HEK293 (cell line): ENCODE measurements around the gene ICAM4.

ENCODE experiments used
- CTCF ChIA-PET: fragments of 350-600 bp; formaldehyde crosslinking; extraction: SDS; loops from one replicate; lab custom pipeline; 2021; ENCODE audit warnings: antibody characterized with exemption; lab: Yijun Ruan, JAX
- POLR2A ChIA-PET: fragments of 300-600 bp; formaldehyde crosslinking; extraction: SDS; loops from one replicate; lab custom pipeline; 2020; ENCODE audit warnings: antibody characterized with exemption, inconsistent platforms; lab: Yijun Ruan, JAX
- H3K27ac ChIP-seq: fragments of 200-500 bp; sonication (Bioruptor generic); 2 replicates; pipeline ENCODE4 v1.5.1; 2014; ENCODE audit warnings: low read depth, low read length, control low read depth, inconsistent platforms; ENCODE audit errors: extremely low read depth
- H3K36me3 ChIP-seq, 2 experiments: fragments of 200-500 bp in 1 of 2; sonication (Bioruptor generic) in 1 of 2; 1 replicate in 1 of 2; 2 replicates in 1 of 2; pipeline ENCODE4 v1.5.1; 2014 to 2017; ENCODE audit warnings: inconsistent platforms in 2 of 2, low read length in 2 of 2; ENCODE audit not compliant: control insufficient read depth in 2 of 2, insufficient read depth in 1 of 2
- H3K4me1 ChIP-seq: fragments of 200-500 bp; sonication (Bioruptor generic); 2 replicates; pipeline ENCODE4 v1.5.1; 2014; ENCODE audit warnings: mild to moderate bottlenecking, low read length, inconsistent platforms; ENCODE audit not compliant: control insufficient read depth, insufficient read depth
- H3K4me3 ChIP-seq: 2 replicates; pipeline ENCODE4 v1.5.1; 2011; ENCODE audit warnings: low read depth, mild to moderate bottlenecking, control low read depth, low read length, moderate library complexity
- H3K9me3 ChIP-seq: fragments of 200-500 bp; sonication (Bioruptor generic); 2 replicates; pipeline ENCODE4 v1.5.1; 2014; ENCODE audit warnings: low read depth, low read length, inconsistent platforms; ENCODE audit not compliant: control insufficient read depth, insufficient read depth
- HOXC10 ChIP-seq: sonication (generic); formaldehyde crosslinking; IDR thresholded peaks from 2 replicates; pipeline ENCODE4 v1.8.1; 2023; ENCODE audit warnings: mild to moderate bottlenecking, missing genetic modification reagents
- SCRT2 ChIP-seq: fragments of 450-650 bp; formaldehyde crosslinking; IDR thresholded peaks from 2 replicates; pipeline ENCODE4 v1.5.1; 2016; ENCODE audit warnings: missing biosample characterization, missing genetic modification characterization
- SP3 ChIP-seq: fragments of 450-650 bp; formaldehyde crosslinking; IDR thresholded peaks from 2 replicates; pipeline ENCODE4 v1.5.1; 2016; ENCODE audit warnings: missing biosample characterization, missing genetic modification characterization
- ZFHX2 ChIP-seq: fragments of 450-650 bp; formaldehyde crosslinking; conservative IDR thresholded peaks from 2 replicates; pipeline ENCODE4 v1.5.1; 2016; ENCODE audit warnings: missing biosample characterization, missing genetic modification characterization
- ZNF121 ChIP-seq: fragments of 450-650 bp; formaldehyde crosslinking; IDR thresholded peaks from 2 replicates; pipeline ENCODE4 v1.5.1; 2016; ENCODE audit warnings: missing biosample characterization, missing genetic modification characterization
- ZNF132 ChIP-seq: fragments of 450-650 bp; formaldehyde crosslinking; IDR thresholded peaks from 2 replicates; pipeline ENCODE4 v1.5.1; 2017; ENCODE audit warnings: missing biosample characterization, missing genetic modification characterization, borderline replicate concordance
- ZNF146 ChIP-seq: fragments of 450-650 bp; formaldehyde crosslinking; IDR thresholded peaks from 2 replicates; pipeline ENCODE4 v1.5.1; 2016; ENCODE audit warnings: missing biosample characterization, missing genetic modification characterization
- ZNF311 ChIP-seq: fragments of 450-650 bp; formaldehyde crosslinking; IDR thresholded peaks from 2 replicates; pipeline ENCODE4 v1.5.1; 2017; ENCODE audit warnings: missing biosample characterization, missing genetic modification characterization, borderline replicate concordance
- ZNF404 ChIP-seq: fragments of 450-650 bp; formaldehyde crosslinking; IDR thresholded peaks from 2 replicates; pipeline ENCODE4 v1.5.1; 2017; ENCODE audit warnings: missing biosample characterization, missing genetic modification characterization
- ZNF521 ChIP-seq: fragments of 450-650 bp; formaldehyde crosslinking; IDR thresholded peaks from 2 replicates; pipeline ENCODE4 v1.5.1; 2017; ENCODE audit warnings: missing biosample characterization, mild to moderate bottlenecking, missing genetic modification characterization
- TF ChIP-seq, protein P1 (sequence below): fragments of 450-650 bp; formaldehyde crosslinking; IDR thresholded peaks from 2 replicates; pipeline ENCODE4 v1.5.1; 2016; ENCODE audit warnings: missing biosample characterization, missing genetic modification characterization, low read depth
- TF ChIP-seq, protein P2 (sequence below): fragments of 450-650 bp; formaldehyde crosslinking; IDR thresholded peaks from 2 replicates; pipeline ENCODE4 v1.5.1; 2016; ENCODE audit warnings: missing biosample characterization, missing genetic modification characterization
- TF ChIP-seq, protein P3 (sequence below): fragments of 450-650 bp; formaldehyde crosslinking; optimal IDR thresholded peaks from 2 replicates; pipeline ENCODE3; 2016; ENCODE audit warnings: missing biosample characterization, mild to moderate bottlenecking, missing genetic modification characterization
- TF ChIP-seq, protein P4 (sequence below): fragments of 450-650 bp; formaldehyde crosslinking; IDR thresholded peaks from 2 replicates; pipeline ENCODE4 v1.5.1; 2016; ENCODE audit warnings: missing biosample characterization, missing genetic modification characterization
- TF ChIP-seq, protein P5 (sequence below): fragments of 450-650 bp; formaldehyde crosslinking; IDR thresholded peaks from 2 replicates; pipeline ENCODE4 v1.5.1; 2016; ENCODE audit warnings: missing biosample characterization, missing genetic modification characterization, low read depth

The ICAM4 gene

DNA sequence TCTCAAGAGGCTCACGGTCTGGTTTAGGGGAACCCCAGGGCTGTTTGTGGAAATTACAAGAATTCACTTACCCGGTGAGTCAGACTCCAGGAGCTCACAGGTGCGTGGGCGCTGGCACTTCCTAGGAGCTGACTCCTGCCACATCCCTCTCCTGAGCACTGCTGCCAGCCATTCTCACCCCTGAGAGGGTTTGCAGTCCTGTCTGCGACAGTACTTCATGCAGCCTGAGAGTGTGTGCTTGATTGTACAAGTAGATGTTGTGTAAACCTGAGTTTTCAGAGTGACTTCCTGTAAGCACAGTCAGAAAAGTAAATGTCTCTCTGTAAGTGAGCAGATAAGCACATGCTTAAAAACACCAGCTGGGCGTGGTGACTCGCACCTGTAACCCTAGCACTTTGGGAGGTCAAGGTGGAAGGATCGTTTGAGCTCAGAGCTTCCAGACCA, 26.6 kb upstream of the ICAM4 start:
- Histone ChIP-seq H3K36me3 (peaks cover 10 to 45% of the 10 kb centered on the region in 2 experiments; a peak in 2 of 3 replicates), H3K4me3 (no peak overlapping the region), H3K4me1 (no peaks in the 10 kb centered on the region), H3K9me3 (no peaks in the 10 kb centered on the region), H3K27ac (no peak overlapping the region)
- TF ChIP-seq SCRT2 (tag by site-specific recombination) (peak; percentile 71), ZNF132 (tag by site-specific recombination) (no peak), ZFHX2 (0 out of 2 replicates have a peak, but pooled peaks have one; percentile 20)
- ChIA-PET POLR2A (interaction anchor here (0.6 to 2.7 kb wide), 7 partner anchors 10 to 129 kb away, joined by 3 to 24 read pairs (median 4); partner anchors contain the start of genes ICAM5 and TYK2), CTCF (interaction anchor here (0.6 to 7.9 kb wide), 18 partner anchors 9 to 329 kb away, joined by 3 to 141 read pairs (median 6); partner anchors contain the start of genes ICAM1, MRPL4, PPAN and RAVER1)

DNA sequence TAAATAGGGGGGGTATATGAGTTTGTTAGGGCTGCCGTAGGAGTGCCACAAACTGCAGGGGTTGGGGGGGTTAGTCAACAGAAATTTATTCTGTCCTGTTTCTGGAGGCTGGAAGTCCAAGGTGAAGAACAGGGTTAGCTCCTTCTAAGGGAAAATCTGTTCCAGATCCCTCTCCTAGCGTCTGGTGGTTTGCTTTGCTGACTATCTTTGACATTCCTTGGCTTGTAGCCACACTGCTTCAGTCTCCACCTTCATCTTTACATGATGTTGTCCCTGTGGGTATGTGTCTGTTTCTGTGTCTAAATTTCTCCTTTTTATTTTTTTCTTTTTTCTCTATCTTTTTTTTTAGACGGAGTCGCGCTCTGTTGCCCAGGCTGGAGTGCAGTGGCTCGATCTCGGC, 24.0 kb upstream of the ICAM4 start:
- H3K9me3 ChIP-seq: no peaks in the 10 kb centered on the region
- CTCF ChIA-PET: interaction anchor here (7.9 kb wide), 1 partner anchor 124 kb away, joined by 141 read pairs; no protein-coding TSS in a partner anchor
- no peak overlapping the region for H3K4me3 ChIP-seq
- POLR2A ChIA-PET: interaction anchor here (0.6 to 1.0 kb wide), 3 partner anchors 16 to 121 kb away, joined by 4 read pairs; partner anchors contain the start of gene TYK2
- H3K36me3 ChIP-seq: peaks cover 4 to 23% of the 10 kb centered on the region in 2 experiments; a peak in 2 of 3 replicates
- H3K27ac ChIP-seq: no peak overlapping the region
- H3K4me1 ChIP-seq: no peaks in the 10 kb centered on the region
- TF ChIP-seq ZNF146 (tag by site-specific recombination) (no peak), ZNF121 (tag by site-specific recombination) (no peak), ZNF521 (no peak), HOXC10 (CRISPR knock-in tag) (no peak), ZNF311 (tag by site-specific recombination) (no peak), ZNF404 (tag by site-specific recombination) (no peak), SP3 (tag by site-specific recombination) (no peak)
- TF ChIP-seq, protein P1, sequence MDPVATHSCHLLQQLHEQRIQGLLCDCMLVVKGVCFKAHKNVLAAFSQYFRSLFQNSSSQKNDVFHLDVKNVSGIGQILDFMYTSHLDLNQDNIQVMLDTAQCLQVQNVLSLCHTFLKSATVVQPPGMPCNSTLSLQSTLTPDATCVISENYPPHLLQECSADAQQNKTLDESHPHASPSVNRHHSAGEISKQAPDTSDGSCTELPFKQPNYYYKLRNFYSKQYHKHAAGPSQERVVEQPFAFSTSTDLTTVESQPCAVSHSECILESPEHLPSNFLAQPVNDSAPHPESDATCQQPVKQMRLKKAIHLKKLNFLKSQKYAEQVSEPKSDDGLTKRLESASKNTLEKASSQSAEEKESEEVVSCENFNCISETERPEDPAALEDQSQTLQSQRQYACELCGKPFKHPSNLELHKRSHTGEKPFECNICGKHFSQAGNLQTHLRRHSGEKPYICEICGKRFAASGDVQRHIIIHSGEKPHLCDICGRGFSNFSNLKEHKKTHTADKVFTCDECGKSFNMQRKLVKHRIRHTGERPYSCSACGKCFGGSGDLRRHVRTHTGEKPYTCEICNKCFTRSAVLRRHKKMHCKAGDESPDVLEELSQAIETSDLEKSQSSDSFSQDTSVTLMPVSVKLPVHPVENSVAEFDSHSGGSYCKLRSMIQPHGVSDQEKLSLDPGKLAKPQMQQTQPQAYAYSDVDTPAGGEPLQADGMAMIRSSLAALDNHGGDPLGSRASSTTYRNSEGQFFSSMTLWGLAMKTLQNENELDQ (tag by site-specific recombination): no peak
- TF ChIP-seq, protein P2, sequence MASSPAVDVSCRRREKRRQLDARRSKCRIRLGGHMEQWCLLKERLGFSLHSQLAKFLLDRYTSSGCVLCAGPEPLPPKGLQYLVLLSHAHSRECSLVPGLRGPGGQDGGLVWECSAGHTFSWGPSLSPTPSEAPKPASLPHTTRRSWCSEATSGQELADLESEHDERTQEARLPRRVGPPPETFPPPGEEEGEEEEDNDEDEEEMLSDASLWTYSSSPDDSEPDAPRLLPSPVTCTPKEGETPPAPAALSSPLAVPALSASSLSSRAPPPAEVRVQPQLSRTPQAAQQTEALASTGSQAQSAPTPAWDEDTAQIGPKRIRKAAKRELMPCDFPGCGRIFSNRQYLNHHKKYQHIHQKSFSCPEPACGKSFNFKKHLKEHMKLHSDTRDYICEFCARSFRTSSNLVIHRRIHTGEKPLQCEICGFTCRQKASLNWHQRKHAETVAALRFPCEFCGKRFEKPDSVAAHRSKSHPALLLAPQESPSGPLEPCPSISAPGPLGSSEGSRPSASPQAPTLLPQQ (tag by site-specific recombination): no peak
- TF ChIP-seq, protein P3, sequence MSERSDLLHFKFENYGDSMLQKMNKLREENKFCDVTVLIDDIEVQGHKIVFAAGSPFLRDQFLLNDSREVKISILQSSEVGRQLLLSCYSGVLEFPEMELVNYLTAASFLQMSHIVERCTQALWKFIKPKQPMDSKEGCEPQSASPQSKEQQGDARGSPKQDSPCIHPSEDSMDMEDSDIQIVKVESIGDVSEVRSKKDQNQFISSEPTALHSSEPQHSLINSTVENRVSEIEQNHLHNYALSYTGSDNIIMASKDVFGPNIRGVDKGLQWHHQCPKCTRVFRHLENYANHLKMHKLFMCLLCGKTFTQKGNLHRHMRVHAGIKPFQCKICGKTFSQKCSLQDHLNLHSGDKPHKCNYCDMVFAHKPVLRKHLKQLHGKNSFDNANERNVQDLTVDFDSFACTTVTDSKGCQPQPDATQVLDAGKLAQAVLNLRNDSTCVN (tag by site-specific recombination): no peak
- TF ChIP-seq, protein P4, sequence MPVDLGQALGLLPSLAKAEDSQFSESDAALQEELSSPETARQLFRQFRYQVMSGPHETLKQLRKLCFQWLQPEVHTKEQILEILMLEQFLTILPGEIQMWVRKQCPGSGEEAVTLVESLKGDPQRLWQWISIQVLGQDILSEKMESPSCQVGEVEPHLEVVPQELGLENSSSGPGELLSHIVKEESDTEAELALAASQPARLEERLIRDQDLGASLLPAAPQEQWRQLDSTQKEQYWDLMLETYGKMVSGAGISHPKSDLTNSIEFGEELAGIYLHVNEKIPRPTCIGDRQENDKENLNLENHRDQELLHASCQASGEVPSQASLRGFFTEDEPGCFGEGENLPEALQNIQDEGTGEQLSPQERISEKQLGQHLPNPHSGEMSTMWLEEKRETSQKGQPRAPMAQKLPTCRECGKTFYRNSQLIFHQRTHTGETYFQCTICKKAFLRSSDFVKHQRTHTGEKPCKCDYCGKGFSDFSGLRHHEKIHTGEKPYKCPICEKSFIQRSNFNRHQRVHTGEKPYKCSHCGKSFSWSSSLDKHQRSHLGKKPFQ (tag by site-specific recombination): no peak
- TF ChIP-seq, protein P5, sequence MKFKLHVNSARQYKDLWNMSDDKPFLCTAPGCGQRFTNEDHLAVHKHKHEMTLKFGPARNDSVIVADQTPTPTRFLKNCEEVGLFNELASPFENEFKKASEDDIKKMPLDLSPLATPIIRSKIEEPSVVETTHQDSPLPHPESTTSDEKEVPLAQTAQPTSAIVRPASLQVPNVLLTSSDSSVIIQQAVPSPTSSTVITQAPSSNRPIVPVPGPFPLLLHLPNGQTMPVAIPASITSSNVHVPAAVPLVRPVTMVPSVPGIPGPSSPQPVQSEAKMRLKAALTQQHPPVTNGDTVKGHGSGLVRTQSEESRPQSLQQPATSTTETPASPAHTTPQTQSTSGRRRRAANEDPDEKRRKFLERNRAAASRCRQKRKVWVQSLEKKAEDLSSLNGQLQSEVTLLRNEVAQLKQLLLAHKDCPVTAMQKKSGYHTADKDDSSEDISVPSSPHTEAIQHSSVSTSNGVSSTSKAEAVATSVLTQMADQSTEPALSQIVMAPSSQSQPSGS (tag by site-specific recombination): no peak
